PC-3 (cell line): ENCODE measurements around the gene TFAP2B.

Experiments used
- EZH2phosphoT487 ChIP-seq: fragments of 300-600 bp; sonication (generic); IDR thresholded peaks from 2 replicates; pipeline ENCODE4 v1.6.1; 2018; ENCODE audit warnings: mild to moderate bottlenecking, antibody characterized with exemption, low read length, borderline replicate concordance
- TF ChIP-seq, protein P1 (sequence below): fragments of 300-600 bp; sonication (generic); conservative IDR thresholded peaks from 2 replicates; pipeline ENCODE4 v1.5.1; 2017; ENCODE audit warnings: antibody characterized with exemption, low read depth, mild to moderate bottlenecking, low read length

DNA sequence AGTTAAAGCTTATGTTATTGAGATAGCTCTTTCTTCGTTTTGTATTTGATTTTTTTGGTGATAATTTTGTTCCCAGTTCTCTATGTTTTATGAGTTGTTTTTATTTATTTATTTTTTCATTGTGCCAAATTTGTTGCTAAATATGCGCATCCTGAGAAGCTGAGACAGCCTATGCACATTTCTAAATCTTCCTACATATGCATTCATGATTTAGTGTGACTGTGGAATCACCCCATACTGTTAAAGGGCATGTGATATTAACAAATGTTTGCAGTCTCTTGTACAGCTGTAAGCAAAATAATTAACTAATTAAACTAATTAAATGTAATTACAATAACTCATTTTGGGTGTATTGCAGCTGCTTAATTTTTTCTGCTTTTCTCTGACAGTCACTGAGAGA is 10.4 kb downstream of the TFAP2B start:
- TF ChIP-seq, protein P1, sequence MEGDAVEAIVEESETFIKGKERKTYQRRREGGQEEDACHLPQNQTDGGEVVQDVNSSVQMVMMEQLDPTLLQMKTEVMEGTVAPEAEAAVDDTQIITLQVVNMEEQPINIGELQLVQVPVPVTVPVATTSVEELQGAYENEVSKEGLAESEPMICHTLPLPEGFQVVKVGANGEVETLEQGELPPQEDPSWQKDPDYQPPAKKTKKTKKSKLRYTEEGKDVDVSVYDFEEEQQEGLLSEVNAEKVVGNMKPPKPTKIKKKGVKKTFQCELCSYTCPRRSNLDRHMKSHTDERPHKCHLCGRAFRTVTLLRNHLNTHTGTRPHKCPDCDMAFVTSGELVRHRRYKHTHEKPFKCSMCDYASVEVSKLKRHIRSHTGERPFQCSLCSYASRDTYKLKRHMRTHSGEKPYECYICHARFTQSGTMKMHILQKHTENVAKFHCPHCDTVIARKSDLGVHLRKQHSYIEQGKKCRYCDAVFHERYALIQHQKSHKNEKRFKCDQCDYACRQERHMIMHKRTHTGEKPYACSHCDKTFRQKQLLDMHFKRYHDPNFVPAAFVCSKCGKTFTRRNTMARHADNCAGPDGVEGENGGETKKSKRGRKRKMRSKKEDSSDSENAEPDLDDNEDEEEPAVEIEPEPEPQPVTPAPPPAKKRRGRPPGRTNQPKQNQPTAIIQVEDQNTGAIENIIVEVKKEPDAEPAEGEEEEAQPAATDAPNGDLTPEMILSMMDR = no peak
- TF ChIP-seq EZH2phosphoT487 = no peak
